DOHH2 (cell line): ENCODE data around the gene DYNC2H1.

Source experiments
- EZH2phosphoT487 ChIP-seq: fragments of 200-600 bp; sonication (generic); IDR thresholded peaks from 2 replicates; pipeline ENCODE4 v1.6.1; 2017; ENCODE audit warnings: borderline replicate concordance, mild to moderate bottlenecking, antibody characterized with exemption, low read length, moderate library complexity, mixed read lengths
- TF ChIP-seq, protein P1 (sequence below): fragments of 200-600 bp; sonication (generic); IDR thresholded peaks from one replicate; pipeline ENCODE4 v1.5.1; 2014; ENCODE audit warnings: antibody characterized with exemption, mild to moderate bottlenecking, low read depth, low read length; ENCODE audit not compliant: poor library complexity, severe bottlenecking

DNA sequence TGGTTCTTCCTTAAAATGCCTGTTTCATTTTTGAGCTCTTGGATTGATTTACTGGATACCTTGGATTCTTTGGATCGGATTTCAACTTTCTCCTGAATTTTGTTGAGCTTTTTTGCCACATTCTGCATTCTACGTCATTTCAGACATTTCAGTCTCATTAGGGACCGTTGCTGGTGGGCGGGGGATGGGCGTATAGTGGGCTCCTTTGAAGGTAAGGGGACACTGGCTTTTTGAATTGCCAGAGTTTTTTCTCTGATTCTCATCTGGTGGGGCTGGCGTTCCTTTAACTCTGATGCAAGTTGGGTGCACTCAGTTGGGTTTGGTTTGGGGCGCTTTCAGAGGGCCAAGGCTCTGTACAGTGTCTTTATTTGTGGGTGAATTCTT lies 216.5 kb downstream of the DYNC2H1 start:
- TF ChIP-seq, protein P1, sequence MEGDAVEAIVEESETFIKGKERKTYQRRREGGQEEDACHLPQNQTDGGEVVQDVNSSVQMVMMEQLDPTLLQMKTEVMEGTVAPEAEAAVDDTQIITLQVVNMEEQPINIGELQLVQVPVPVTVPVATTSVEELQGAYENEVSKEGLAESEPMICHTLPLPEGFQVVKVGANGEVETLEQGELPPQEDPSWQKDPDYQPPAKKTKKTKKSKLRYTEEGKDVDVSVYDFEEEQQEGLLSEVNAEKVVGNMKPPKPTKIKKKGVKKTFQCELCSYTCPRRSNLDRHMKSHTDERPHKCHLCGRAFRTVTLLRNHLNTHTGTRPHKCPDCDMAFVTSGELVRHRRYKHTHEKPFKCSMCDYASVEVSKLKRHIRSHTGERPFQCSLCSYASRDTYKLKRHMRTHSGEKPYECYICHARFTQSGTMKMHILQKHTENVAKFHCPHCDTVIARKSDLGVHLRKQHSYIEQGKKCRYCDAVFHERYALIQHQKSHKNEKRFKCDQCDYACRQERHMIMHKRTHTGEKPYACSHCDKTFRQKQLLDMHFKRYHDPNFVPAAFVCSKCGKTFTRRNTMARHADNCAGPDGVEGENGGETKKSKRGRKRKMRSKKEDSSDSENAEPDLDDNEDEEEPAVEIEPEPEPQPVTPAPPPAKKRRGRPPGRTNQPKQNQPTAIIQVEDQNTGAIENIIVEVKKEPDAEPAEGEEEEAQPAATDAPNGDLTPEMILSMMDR, result no peak
- no peak for TF ChIP-seq EZH2phosphoT487
